HG02642 (cell line): ENCODE data around the gene RNFT1.
"Not testable (repeated sequence)": the region's sequence is repeated elsewhere in the genome, so short reads cannot be mapped to it uniquely, and the experiment has no call there.

Source experiments
- ATAC-seq: cut with Tn5 transposase; IDR thresholded peaks from one replicate; pipeline ENCODE4 v1.9.1; 2021; ENCODE audit warnings: mild to moderate bottlenecking; ENCODE audit not compliant: unreplicated experiment, poor library complexity

The RNFT1 gene

GRCh38 chr17:59964482-59965328 is at the start of gene RNFT1:
RNFT1 (minus strand) TSS chr17:59964740; CDS start chr17:59964663, 77 bp downstream.
- peak; percentile 79 for ATAC-seq

DNA sequence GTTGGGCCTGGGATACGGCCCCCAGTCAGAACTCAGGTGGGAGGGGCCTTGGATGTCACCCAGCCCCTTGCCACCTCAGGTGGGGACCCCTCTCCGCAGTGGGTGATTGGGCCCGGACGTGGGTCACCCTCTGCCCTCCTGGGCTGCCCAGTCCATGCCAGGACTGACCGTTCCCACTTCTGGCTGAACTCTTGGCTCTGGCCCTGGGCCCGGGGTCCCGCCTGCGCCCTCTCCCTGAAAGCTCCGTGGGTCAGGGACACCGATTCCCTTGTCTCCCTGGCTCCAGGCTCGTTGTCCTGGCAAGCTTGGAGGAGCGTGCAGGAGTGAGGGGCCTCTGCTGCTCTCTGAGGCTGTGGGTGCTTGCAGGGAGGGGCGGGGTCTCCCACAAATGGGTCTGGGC is 44.8 kb upstream of the RNFT1 start:
- ATAC-seq = not testable (repeated sequence)

GRCh38 chr17:60008377-60008776 is 43.8 kb upstream of the RNFT1 start:
- not testable (repeated sequence) for ATAC-seq

GRCh38 chr17:60006160-60006559 is 41.6 kb upstream of the RNFT1 start:
- no peak for ATAC-seq

- ATAC-seq = not testable (repeated sequence)
These were observed 40.0 kb upstream of the RNFT1 start for GRCh38 chr17:60004561-60004960.

DNA sequence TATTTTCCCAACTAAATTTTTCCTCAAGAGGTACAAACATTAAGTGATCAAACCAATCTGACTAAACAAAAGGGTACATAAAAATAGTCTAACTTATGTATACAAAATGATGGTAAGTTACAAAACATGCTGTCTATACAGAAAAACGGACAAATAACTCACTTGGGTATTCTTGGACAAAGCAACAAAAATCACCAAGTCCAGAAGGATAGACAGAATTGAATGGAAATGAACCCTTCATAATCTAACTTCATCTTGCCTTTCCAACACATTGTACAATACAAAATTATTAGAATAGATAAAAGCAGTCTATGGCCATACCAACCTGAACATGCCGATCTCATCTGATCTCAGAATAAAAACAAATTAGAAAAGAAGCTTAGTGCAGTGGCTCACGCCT is 37.9 kb upstream of the RNFT1 start:
- not testable (repeated sequence) for ATAC-seq

DNA sequence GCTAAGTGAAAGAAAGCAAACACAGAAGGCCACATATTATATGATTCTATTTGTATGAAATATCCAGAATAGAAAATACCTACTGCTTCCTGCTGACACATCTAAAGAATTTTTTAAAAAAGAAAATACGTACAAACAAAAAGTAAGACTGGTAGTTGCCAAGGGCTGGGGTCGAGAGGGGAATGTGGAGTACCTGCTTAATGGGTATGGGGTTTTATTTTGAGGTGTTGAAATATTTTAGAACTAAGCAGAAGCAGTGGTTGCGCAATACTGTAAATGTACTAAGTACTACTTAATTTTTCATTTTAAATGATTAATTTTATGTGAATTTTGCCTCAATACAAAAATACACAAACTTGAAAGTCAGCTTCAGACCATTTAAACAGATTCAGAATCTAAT is 32.1 kb upstream of the RNFT1 start:
- not testable (repeated sequence) for ATAC-seq

GRCh38 chr17:59975166-59975565 is 10.6 kb upstream of the RNFT1 start:
- ATAC-seq = not testable (repeated sequence)

DNA sequence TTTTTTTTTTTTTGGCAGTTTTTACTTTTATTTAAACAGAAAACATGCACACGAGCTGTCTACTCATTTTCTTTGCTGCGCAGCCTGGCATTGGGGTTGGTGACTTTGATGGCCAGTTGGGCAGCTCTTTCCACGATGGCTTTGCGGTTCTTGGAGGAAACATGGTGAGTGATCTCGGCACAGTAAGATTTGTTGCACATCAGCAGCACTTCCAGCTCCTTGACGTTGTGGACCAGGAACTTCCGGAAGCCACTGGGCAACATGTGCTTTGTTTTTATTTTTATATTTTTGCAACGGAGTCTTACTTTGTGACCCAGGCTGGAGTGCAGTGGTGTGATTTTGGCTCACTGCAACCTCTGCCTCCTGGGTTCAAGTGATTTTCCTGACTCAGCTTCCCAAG is 8.9 kb upstream of the RNFT1 start:
- not testable (repeated sequence) for ATAC-seq

DNA sequence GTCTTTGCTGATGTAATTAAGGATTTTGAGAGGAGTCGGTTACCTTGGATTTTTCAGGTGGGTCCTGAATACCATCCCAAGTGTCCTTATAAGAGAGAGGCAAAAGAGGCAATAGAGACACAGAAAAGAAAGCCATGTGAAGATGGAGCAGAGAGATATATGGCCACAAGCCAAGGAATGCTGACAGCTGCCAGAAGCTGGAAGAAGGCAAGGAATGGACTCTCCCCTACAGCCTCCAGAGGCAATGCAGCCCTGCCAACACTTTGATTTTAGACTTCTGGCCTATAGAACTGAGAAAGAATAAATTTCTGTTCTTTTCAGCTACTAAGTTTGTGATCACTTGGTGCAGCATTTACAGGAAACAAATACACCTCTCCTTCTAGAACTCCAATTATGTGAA is 8.2 kb upstream of the RNFT1 start:
- ATAC-seq = no peak

DNA sequence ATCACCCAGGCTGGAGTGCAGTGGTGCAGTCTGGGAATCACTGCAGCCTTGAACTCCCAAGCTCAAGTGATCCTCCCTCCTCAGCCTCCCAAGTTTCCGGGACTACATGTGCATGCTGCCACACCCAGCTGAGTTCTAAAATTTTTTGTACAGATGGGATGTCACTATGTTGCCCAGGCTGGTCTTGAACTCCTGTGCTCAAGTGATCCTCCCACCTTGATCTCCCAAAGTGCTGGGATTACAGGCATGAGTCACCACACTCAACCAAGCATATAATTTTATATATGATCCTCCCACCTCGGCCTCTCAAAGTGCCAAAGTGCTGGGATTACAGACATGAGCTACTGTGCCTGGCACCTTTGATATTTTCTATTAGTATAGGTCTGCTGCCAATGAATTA is 7.2 kb upstream of the RNFT1 start:
- not testable (repeated sequence) for ATAC-seq

- peak; percentile 35 for ATAC-seq
These were observed 630 bp downstream of the RNFT1 start for GRCh38 chr17:59963738-59964481.

DNA sequence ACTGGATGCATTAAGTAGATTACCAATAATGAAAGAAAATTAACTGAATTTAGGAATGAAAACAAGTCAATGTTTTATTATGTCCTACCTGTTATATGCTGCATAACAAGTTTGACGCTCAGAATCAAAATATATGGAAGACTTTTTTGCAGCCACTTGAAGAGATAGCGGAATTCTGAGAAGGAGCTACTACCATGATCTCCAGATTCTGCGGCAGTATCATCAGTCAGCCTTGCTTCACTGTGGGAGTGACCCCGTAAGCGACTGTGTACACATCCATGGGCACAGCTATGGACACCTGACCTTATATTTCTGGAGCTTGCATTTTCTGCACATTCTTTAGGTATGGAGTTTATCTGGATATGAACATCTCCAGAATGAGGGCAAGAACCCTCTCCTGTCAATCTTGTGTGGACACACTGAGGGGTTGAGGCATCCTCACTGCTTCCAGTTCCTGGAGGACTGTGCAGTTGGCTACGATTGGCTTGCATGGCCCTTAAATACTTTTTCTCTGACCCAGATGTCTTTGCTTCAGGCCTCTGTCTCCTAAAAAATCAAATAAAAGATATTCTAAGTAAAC is 1.7 kb downstream of the RNFT1 start:
- no peak for ATAC-seq

GRCh38 chr17:59959574-59959973 is 5.0 kb downstream of the RNFT1 start:
- ATAC-seq = not testable (repeated sequence)

GRCh38 chr17:59954856-59955255 is 9.7 kb downstream of the RNFT1 start:
- no peak for ATAC-seq

DNA sequence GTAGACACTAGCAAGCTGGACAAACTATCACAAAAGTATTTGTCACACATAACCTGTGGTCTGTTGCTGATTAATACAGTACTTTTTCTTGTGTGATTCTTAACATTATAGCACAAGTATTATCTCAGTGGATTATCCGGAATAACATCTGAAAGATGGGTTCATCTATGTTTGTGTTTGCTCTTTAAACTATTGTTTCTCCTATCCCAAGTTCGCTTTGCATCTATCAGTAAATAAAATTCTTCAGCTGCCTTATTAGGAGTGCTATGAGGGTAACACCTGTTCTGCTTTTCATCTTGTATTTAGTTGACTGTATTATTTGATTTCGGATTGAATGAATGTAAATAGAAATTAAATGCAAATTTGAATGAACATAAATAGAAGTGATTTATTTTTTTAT is 14.5 kb downstream of the RNFT1 start:
- no peak for ATAC-seq

GRCh38 chr17:59947310-59947709 is 17.2 kb downstream of the RNFT1 start:
- not testable (repeated sequence) for ATAC-seq

- ATAC-seq = not testable (repeated sequence)
These were observed 18.1 kb downstream of the RNFT1 start for GRCh38 chr17:59946433-59946832.

GRCh38 chr17:59941131-59941530 is 23.4 kb downstream of the RNFT1 start:
- no peak for ATAC-seq

GRCh38 chr17:59940697-59941096 is 23.8 kb downstream of the RNFT1 start:
- not testable (repeated sequence) for ATAC-seq

DNA sequence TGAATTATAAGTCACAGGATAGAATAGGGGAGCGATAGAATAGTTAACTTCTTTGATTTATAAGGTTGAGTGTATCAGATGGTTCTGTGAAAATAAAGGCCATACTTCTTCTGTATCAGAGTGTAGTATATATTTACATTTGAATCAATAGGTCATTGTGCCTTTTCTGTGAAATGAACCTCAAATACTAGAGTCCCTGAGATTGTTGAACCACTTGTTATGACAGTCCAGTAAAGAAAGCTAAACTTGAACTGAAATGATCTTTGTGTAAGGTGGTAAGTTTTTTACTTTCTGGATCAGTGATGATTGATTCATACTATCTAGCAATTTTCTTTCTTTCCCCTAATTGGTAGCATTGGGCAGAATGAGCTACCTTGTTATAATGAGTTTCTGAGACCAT is 31.2 kb downstream of the RNFT1 start:
- not testable (repeated sequence) for ATAC-seq
